ENCODE measurements around the gene MAVS. TPM values are rescaled to one million over a fixed set of nuclear protein-coding genes. Genes with fewer than 3 reads are reported as not detected.

Gene MAVS
- total RNA-seq, 2 donors from 2014 or later = 35.2 to 42.1 TPM

GRCh38 chr20:3800256-3800877 is 46.3 kb upstream of the MAVS start:
- Histone ChIP-seq H3K36me3 (peaks cover 45% of the 10 kb centered on the region), H3K9me3 (no peaks in the 10 kb centered on the region), H3K4me3 (no peak overlapping the region), H3K4me1 (ENCODE audit: control insufficient read depth in 1 of 2, low read depth in 2 of 2) (peaks cover 7 to 39% of the 10 kb centered on the region in 2 donors), H3K27me3 (replicated peaks; ENCODE audit: insufficient read depth) (no peaks in the 10 kb centered on the region), H3K27ac (no peak overlapping the region)
- DNase-seq (ENCODE audit: low spot score) (no peak), ATAC-seq (ENCODE audit: insufficient number of reproducible peaks, low FRiP score, low read depth) (no peak)
- TF ChIP-seq, protein P1, sequence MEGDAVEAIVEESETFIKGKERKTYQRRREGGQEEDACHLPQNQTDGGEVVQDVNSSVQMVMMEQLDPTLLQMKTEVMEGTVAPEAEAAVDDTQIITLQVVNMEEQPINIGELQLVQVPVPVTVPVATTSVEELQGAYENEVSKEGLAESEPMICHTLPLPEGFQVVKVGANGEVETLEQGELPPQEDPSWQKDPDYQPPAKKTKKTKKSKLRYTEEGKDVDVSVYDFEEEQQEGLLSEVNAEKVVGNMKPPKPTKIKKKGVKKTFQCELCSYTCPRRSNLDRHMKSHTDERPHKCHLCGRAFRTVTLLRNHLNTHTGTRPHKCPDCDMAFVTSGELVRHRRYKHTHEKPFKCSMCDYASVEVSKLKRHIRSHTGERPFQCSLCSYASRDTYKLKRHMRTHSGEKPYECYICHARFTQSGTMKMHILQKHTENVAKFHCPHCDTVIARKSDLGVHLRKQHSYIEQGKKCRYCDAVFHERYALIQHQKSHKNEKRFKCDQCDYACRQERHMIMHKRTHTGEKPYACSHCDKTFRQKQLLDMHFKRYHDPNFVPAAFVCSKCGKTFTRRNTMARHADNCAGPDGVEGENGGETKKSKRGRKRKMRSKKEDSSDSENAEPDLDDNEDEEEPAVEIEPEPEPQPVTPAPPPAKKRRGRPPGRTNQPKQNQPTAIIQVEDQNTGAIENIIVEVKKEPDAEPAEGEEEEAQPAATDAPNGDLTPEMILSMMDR (IDR thresholded peaks at IDR 0.05) = no peak

DNA sequence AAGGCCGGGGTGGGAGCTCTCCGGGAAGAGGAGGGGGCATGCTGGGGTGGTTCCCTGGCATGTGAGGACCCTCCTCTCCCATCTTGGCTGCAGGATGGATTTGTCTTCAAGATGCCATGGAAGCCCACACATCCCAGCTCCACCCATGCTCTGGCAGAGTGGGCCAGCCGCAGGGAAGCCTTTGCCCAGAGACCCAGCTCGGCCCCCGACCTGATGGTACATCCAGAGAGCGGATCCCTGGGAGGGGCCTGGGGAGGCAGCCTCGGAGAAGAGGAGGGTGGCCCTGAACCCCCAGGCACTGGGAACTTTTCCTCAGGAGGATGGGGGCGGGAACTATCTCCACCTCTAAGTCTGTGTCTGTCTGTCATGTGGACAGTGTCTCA is 45.8 kb upstream of the MAVS start:
- no peak for ATAC-seq (ENCODE audit: insufficient number of reproducible peaks, low FRiP score, low read depth)
- DNase-seq (ENCODE audit: low spot score) = no peak
- H3K36me3 ChIP-seq = peaks cover 45% of the 10 kb centered on the region
- H3K9me3 ChIP-seq = no peaks in the 10 kb centered on the region
- H3K27ac ChIP-seq = no peak overlapping the region
- no peak overlapping the region for H3K4me3 ChIP-seq
- peaks cover 8 to 44% of the 10 kb centered on the region in 2 donors for H3K4me1 ChIP-seq (ENCODE audit: control insufficient read depth in 1 of 2, low read depth in 2 of 2)
- H3K27me3 ChIP-seq (replicated peaks; ENCODE audit: insufficient read depth) = no peaks in the 10 kb centered on the region
- TF ChIP-seq, protein P1 (IDR thresholded peaks at IDR 0.05) = no peak

DNA sequence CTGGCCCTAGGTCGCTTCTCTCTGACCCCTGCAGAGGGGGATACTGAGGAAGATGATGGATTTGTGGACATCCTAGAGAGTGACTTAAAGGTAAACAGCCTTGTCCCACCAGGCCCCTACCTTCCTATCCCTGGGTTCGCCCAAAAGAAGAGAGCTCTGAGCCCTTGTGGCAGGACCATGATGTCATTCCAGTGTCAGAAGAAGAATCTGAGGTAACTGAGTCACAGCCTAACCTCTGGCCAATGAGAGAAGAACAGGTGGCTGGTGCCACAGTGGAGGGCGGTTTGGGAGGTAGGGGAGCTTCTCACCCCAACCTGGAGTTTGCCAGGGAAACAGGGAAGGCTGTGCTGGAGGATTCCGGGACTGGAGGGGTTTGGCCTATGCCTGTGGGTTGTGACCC is 45.3 kb upstream of the MAVS start:
- Histone ChIP-seq H3K4me1 (ENCODE audit: control insufficient read depth in 1 of 2, low read depth in 2 of 2) (peaks cover 12 to 48% of the 10 kb centered on the region in 2 donors), H3K27me3 (replicated peaks; ENCODE audit: insufficient read depth) (no peaks in the 10 kb centered on the region), H3K27ac (no peak overlapping the region), H3K36me3 (peaks cover 45% of the 10 kb centered on the region), H3K4me3 (no peak overlapping the region), H3K9me3 (no peaks in the 10 kb centered on the region)
- TF ChIP-seq, protein P1 (IDR thresholded peaks at IDR 0.05) = no peak
- DNase-seq (ENCODE audit: low spot score) = no peak
- no peak for ATAC-seq (ENCODE audit: insufficient number of reproducible peaks, low FRiP score, low read depth)

DNA sequence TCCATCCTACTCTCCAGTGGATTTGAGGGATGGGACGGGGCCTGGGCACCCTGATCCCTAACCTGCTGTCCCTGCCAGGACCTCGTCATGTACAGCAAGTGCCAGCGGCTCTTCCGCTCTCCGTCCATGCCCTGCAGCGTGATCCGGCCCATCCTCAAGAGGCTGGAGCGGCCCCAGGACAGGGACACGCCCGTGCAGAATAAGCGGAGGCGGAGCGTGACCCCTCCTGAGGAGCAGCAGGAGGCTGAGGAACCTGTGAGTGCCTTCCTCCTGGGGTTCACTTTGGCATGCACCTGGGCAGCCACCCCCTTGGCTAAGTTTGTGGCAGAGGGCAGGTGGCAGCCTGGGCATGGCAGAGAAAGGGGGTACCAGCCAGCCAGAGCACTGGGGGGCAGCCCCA is 44.8 kb upstream of the MAVS start:
- Histone ChIP-seq H3K27ac (no peak overlapping the region), H3K36me3 (peaks cover 45% of the 10 kb centered on the region), H3K9me3 (no peaks in the 10 kb centered on the region), H3K4me1 (ENCODE audit: control insufficient read depth in 1 of 2, low read depth in 2 of 2) (peaks cover 14 to 49% of the 10 kb centered on the region in 2 donors), H3K4me3 (no peak overlapping the region), H3K27me3 (replicated peaks; ENCODE audit: insufficient read depth) (no peaks in the 10 kb centered on the region)
- ATAC-seq (ENCODE audit: insufficient number of reproducible peaks, low FRiP score, low read depth) = no peak
- TF ChIP-seq, protein P1 (IDR thresholded peaks at IDR 0.05) = no peak
- no peak for DNase-seq (ENCODE audit: low spot score)

GRCh38 chr20:3802524-3803239 is 44.0 kb upstream of the MAVS start:
- no peak for DNase-seq (ENCODE audit: low spot score)
- Histone ChIP-seq H3K27ac (no peak overlapping the region), H3K4me3 (no peak overlapping the region), H3K27me3 (replicated peaks; ENCODE audit: insufficient read depth) (no peaks in the 10 kb centered on the region), H3K9me3 (no peaks in the 10 kb centered on the region), H3K36me3 (peaks cover 45% of the 10 kb centered on the region), H3K4me1 (ENCODE audit: control insufficient read depth in 1 of 2, low read depth in 2 of 2) (peaks cover 19 to 49% of the 10 kb centered on the region in 2 donors)
- TF ChIP-seq, protein P1 (IDR thresholded peaks at IDR 0.05) = no peak
- ATAC-seq (ENCODE audit: insufficient number of reproducible peaks, low FRiP score, low read depth) = no peak

Data from thoracic aorta (tissue), 2 donors.